HL-60 (cell line): ENCODE results near the gene AOPEP.

ENCODE experiments used
- CTCF ChIP-seq: IDR thresholded peaks from one replicate; pipeline ENCODE4 v1.5.1; 2011; ENCODE audit warnings: low read length, control low read depth, inconsistent platforms; ENCODE audit not compliant: insufficient read depth
- GABPA ChIP-seq: IDR thresholded peaks from 2 replicates; pipeline ENCODE4 v1.6.1; 2012; ENCODE audit warnings: low read depth
- POLR2AphosphoS5 ChIP-seq: IDR thresholded peaks from 2 replicates; pipeline ENCODE4 v1.6.1; 2012; ENCODE audit warnings: low read depth
- REST ChIP-seq: IDR thresholded peaks from 2 replicates; pipeline ENCODE4 v1.6.1; 2012; ENCODE audit warnings: low read depth; ENCODE audit not compliant: insufficient replicate concordance
- SPI1 ChIP-seq: IDR thresholded peaks from 2 replicates; pipeline ENCODE4 v1.6.1; 2012; ENCODE audit warnings: low read depth, mild to moderate bottlenecking, borderline replicate concordance

GRCh38 chr9:94892675-94893074 lies 166.2 kb downstream of the AOPEP start:
- TF ChIP-seq CTCF, result no peak
- no peak for TF ChIP-seq REST
- TF ChIP-seq POLR2AphosphoS5, result no peak
- no peak for TF ChIP-seq GABPA
- TF ChIP-seq SPI1, result no peak
